Esophagus muscularis mucosa (tissue), 4 donors: Measurements from ENCODE around the gene NUDT9. TPM values are rescaled to one million over a fixed set of nuclear protein-coding genes. Genes with fewer than 3 reads are reported as not detected.
"Not testable (repeated sequence)": the region's sequence is repeated elsewhere in the genome, so short reads cannot be mapped to it uniquely, and the experiment has no call there.

Source experiments
- DNase-seq: peaks from one replicate; pipeline ENCODE4 v3.0.0-alpha.2; 2017; ENCODE audit errors: extremely low spot score
- H3K27ac ChIP-seq, 4 donors: fragments of 200-600 bp; sonication (generic); replicated peaks in 1 of 4; 1 replicate in 3 of 4; 2 replicates in 1 of 4; pipeline ENCODE4 v1.5.1; 2016 to 2019; ENCODE audit warnings: mild to moderate bottlenecking in 1 of 4
- H3K27me3 ChIP-seq, 4 donors: fragments of 200-600 bp; sonication (generic); one replicate each; pipeline versions ENCODE4 v1.5.1 to v1.6.0; 2016 to 2019
- H3K36me3 ChIP-seq, 4 donors: fragments of 200-600 bp; sonication (generic); one replicate each; pipeline ENCODE4 v1.5.1; 2016 to 2019
- H3K4me1 ChIP-seq, 4 donors: fragments of 200-600 bp; sonication (generic); one replicate each; pipeline ENCODE4 v1.5.1; 2016 to 2019
- H3K4me3 ChIP-seq, 4 donors: fragments of 200-600 bp; sonication (generic); 1 replicate in 2 of 4; 2 replicates in 2 of 4; pipeline ENCODE4 v1.5.1; 2016 to 2019; ENCODE audit warnings: mild to moderate bottlenecking in 4 of 4, moderate library complexity in 1 of 4
- H3K9me3 ChIP-seq, 4 donors: fragments of 200-600 bp; sonication (generic); 1 replicate in 3 of 4; 2 replicates in 1 of 4; pipeline ENCODE4 v1.5.1; 2016 to 2019
- EP300 ChIP-seq: sonication (generic); formaldehyde crosslinking; IDR thresholded peaks from one replicate; pipeline ENCODE4 v1.6.1; 2017; ENCODE audit warnings: antibody characterized with exemption
- POLR2A ChIP-seq: fragments of 450-650 bp; IDR thresholded peaks from one replicate; pipeline ENCODE4 v1.6.1; 2017; ENCODE audit warnings: antibody characterized with exemption, moderate library complexity, mild to moderate bottlenecking, low read depth
- POLR2AphosphoS5 ChIP-seq, 2 donors: sonication (generic); formaldehyde crosslinking; IDR thresholded peaks; one replicate each; pipeline ENCODE4 v1.6.1; 2017; ENCODE audit warnings: antibody characterized with exemption in 2 of 2
- WGBS: methylation state at CpG from one replicate; pipeline ENCODE4 v1.1.5; 2018; 5-methylcytosine and 5-hydroxymethylcytosine counted together
- intact Hi-C: fragments of 100-400 bp; cut with DNase I; formaldehyde crosslinking; loops from one replicate; pipeline ENCODE4 v1.15.1; 2023
- total RNA-seq, 4 donors: library from RNA; depleted of rRNA; stranded (reverse); fragments of >200 nt; gene quantifications; one replicate each; pipeline versions ENCODE4 v1.1.0 to v1.2.1, GENCODE V29; 2016
- TF ChIP-seq, protein P1 (sequence below), 3 experiments: fragments of 200-600 bp in 2 of 3; fragments of 450-650 bp in 1 of 3; sonication (generic) in 2 of 3; IDR thresholded peaks; one replicate each; pipeline ENCODE4 v1.5.1; 2017 to 2019; ENCODE audit warnings: antibody characterized with exemption in 3 of 3, mild to moderate bottlenecking in 2 of 3, moderate library complexity in 1 of 3

NUDT9 gene
- total RNA-seq, 4 donors from 2014 or later: 15.1 to 26.6 (median 21.3) TPM

DNA sequence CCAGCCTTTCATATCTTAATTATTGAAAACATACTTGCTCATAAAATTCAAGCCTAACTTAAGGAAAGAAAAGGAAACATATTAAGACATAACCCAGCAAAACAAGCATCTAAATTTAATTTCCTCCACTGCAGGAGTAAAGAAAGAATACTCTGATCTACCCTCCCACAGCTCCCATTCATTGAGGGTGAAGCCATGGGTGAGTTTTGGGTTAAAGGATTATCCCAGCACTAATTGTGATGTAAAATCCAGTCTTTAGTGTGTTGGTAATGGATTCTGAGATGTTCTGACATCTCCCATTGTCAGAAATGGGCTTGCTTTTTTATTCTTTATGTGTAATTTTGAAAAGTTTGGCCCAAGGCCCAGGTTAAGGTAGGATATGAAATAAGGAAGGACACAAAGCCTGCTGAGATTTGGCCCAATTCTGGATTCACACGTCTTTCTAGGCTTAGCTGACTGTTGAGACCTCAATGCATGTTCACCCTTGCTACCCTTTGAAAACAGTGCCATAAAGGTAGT is 56.4 kb downstream of the NUDT9 start:
- Histone ChIP-seq H3K36me3 (peaks cover 47 to 100% (median 83%) of the 10 kb centered on the region in 4 donors), H3K4me1 (peaks cover 3 to 15% (median 8%) of the 10 kb centered on the region in 4 donors), H3K4me3 (no peak overlapping the region), H3K9me3 (no peaks in the 10 kb centered on the region), H3K27ac (peak overlapping the region; percentile 23 to 51 (median 42)), H3K27me3 (no peaks in the 10 kb centered on the region)
- DNase-seq: no peak
- 88% methylated on average over 1 of the region's 1 CpG for WGBS
- intact Hi-C loops: no loop called here
- TF ChIP-seq, protein P1, sequence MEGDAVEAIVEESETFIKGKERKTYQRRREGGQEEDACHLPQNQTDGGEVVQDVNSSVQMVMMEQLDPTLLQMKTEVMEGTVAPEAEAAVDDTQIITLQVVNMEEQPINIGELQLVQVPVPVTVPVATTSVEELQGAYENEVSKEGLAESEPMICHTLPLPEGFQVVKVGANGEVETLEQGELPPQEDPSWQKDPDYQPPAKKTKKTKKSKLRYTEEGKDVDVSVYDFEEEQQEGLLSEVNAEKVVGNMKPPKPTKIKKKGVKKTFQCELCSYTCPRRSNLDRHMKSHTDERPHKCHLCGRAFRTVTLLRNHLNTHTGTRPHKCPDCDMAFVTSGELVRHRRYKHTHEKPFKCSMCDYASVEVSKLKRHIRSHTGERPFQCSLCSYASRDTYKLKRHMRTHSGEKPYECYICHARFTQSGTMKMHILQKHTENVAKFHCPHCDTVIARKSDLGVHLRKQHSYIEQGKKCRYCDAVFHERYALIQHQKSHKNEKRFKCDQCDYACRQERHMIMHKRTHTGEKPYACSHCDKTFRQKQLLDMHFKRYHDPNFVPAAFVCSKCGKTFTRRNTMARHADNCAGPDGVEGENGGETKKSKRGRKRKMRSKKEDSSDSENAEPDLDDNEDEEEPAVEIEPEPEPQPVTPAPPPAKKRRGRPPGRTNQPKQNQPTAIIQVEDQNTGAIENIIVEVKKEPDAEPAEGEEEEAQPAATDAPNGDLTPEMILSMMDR (IDR thresholded peaks at IDR 0.05): no peak
- peak in 1 of 2 donors; percentile 10 for TF ChIP-seq POLR2AphosphoS5 (IDR thresholded peaks at IDR 0.05)

DNA sequence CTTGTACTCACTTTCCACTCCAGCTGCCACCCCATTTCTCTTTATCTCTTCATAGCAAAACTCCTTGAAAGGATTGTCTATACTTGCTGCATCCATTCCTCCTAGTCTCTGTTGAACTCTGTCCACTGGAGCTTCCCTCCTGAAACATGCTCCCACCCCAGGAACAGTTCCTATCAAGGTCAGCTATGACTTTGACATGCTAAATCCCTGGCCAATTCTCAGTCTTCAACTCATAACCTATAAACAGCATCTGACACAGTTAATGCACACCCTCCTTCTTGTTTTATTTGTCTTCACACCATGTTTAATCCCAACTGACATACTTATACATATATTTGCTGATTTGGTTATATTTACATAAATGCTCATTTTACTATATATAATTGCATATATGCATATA is 59.0 kb downstream of the NUDT9 start:
- intact Hi-C loops: no loop called here
- H3K36me3 ChIP-seq: peaks cover 32 to 75% (median 60%) of the 10 kb centered on the region in 4 donors
- no peak for DNase-seq
- no peaks in the 10 kb centered on the region for H3K9me3 ChIP-seq
- TF ChIP-seq EP300 (no peak), POLR2AphosphoS5 (IDR thresholded peaks at IDR 0.05) (no peak), POLR2A (no peak)
- TF ChIP-seq, protein P1 (IDR thresholded peaks at IDR 0.05): no peak
- H3K27ac ChIP-seq: peak overlapping the region; percentile 35 to 62 (median 48)
- H3K4me3 ChIP-seq: no peak overlapping the region
- H3K4me1 ChIP-seq: peaks cover 3 to 15% (median 8%) of the 10 kb centered on the region in 4 donors
- H3K27me3 ChIP-seq: no peaks in the 10 kb centered on the region

GRCh38 chr4:87483247-87483646 is 60.9 kb downstream of the NUDT9 start:
- DNase-seq, H3K4me3 ChIP-seq, intact Hi-C loops, H3K27me3 ChIP-seq, H3K9me3 ChIP-seq, H3K4me1 ChIP-seq: not testable (repeated sequence)
- H3K27ac ChIP-seq: peak overlapping the region in 2 of 4 donors; percentile 30 to 62
- peaks cover 25 to 69% (median 51%) of the 10 kb centered on the region in 4 donors for H3K36me3 ChIP-seq

- no CpG with 5 or more reads among the region's 4 CpGs for WGBS
- peaks cover 39 to 69% (median 59%) of the 10 kb centered on the region in 4 donors for H3K36me3 ChIP-seq
- intact Hi-C loops, DNase-seq, H3K27me3 ChIP-seq, H3K9me3 ChIP-seq, H3K4me3 ChIP-seq: not testable (repeated sequence)
- peak overlapping the region; percentile 70 to 79 (median 76) for H3K27ac ChIP-seq
- H3K4me1 ChIP-seq: peaks cover 25 to 53% (median 50%) of the 10 kb centered on the region in 4 donors
Measured at GRCh38 chr4:87488666-87489065, 66.3 kb downstream of the NUDT9 start.

DNA sequence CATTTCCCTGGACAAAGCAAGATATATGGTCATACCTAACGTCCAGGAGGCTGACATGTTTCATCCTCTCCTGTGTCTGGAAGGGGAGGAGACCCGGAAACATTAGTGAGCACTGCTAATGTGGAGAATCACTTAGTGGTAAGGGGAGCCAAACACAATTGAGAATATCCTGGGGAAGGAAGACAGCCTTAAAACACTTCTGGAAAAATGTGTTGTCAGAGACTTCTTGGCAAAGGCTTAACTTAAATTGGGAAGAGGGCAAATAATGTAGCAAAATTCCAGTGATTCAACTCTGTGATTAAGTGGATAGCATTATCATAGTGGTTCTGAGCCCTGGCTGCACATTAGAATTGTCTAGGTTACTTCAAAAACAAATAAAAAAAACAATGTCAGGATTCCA is 67.3 kb downstream of the NUDT9 start:
- 39% methylated on average over 2 of the region's 2 CpGs for WGBS
- Histone ChIP-seq H3K27me3 (no peaks in the 10 kb centered on the region), H3K27ac (peak overlapping the region; percentile 70 to 79 (median 76)), H3K36me3 (peaks cover 50 to 77% (median 69%) of the 10 kb centered on the region in 4 donors), H3K9me3 (no peaks in the 10 kb centered on the region), H3K4me3 (no peak overlapping the region), H3K4me1 (peaks cover 27 to 63% (median 60%) of the 10 kb centered on the region in 4 donors)
- DNase-seq: no peak
- TF ChIP-seq POLR2AphosphoS5 (IDR thresholded peaks at IDR 0.05): peak in 1 of 2 donors; percentile 38
- TF ChIP-seq EP300: no peak
- intact Hi-C loops: loop anchor here (5.0 kb wide), 1 partner anchor 48 kb away; no protein-coding TSS in a partner anchor

- no peak for TF ChIP-seq POLR2AphosphoS5 (IDR thresholded peaks at IDR 0.05)
- TF ChIP-seq, protein P1 (IDR thresholded peaks at IDR 0.05): no peak
- TF ChIP-seq EP300: no peak
- TF ChIP-seq POLR2A: no peak
- Histone ChIP-seq H3K27me3 (no peaks in the 10 kb centered on the region), H3K9me3 (no peaks in the 10 kb centered on the region), H3K36me3 (peaks cover 56 to 89% (median 80%) of the 10 kb centered on the region in 4 donors), H3K27ac (peak overlapping the region; percentile 70 to 79 (median 76)), H3K4me1 (peaks cover 27 to 66% (median 65%) of the 10 kb centered on the region in 4 donors), H3K4me3 (no peak overlapping the region)
- no peak for DNase-seq
- WGBS: 74% methylated on average over 1 of the region's 1 CpG
- intact Hi-C loops: loop anchor here (5.0 kb wide), 1 partner anchor 46 kb away; no protein-coding TSS in a partner anchor
Measured at GRCh38 chr4:87490664-87491369, 68.4 kb downstream of the NUDT9 start.
